Neural progenitor cell (in vitro differentiated cells): Measurements from ENCODE around the gene CRB3. TPM values are rescaled to one million over a fixed set of nuclear protein-coding genes. Genes with fewer than 3 reads are reported as not detected.

Experiments
- DNase-seq: peaks from one replicate; pipeline ENCODE4 v3.0.0-alpha.2; 2016; ENCODE audit warnings: low spot score
- H2AFZ ChIP-seq: fragments of 200-600 bp; sonication (generic); replicated peaks from 2 replicates; pipeline ENCODE4 v1.6.1; 2016; ENCODE audit warnings: antibody characterized with exemption
- H3F3A ChIP-seq: fragments of 200-600 bp; sonication (generic); 2 replicates; pipeline ENCODE4 v1.6.1; 2016; ENCODE audit warnings: antibody characterized with exemption, low read depth
- H3K27ac ChIP-seq: fragments of 200-600 bp; sonication (generic); 2 replicates; pipeline ENCODE4 v1.5.1; 2016; ENCODE audit warnings: mild to moderate bottlenecking
- H3K27me3 ChIP-seq: fragments of 200-600 bp; sonication (generic); 2 replicates; pipeline ENCODE4 v1.6.1; 2016; ENCODE audit warnings: mild to moderate bottlenecking, moderate library complexity
- H3K36me3 ChIP-seq: fragments of 200-600 bp; sonication (generic); 2 replicates; pipeline ENCODE4 v1.5.1; 2016
- H3K4me1 ChIP-seq: fragments of 200-600 bp; sonication (generic); 2 replicates; pipeline ENCODE4 v1.6.1; 2016; ENCODE audit warnings: mixed run types
- H3K4me2 ChIP-seq: fragments of 200-600 bp; sonication (generic); 2 replicates; pipeline ENCODE4 v1.6.1; 2016
- H3K4me3 ChIP-seq: fragments of 200-600 bp; sonication (generic); 2 replicates; pipeline ENCODE4 v1.5.1; 2016
- H3K79me2 ChIP-seq: fragments of 200-600 bp; sonication (generic); 2 replicates; pipeline ENCODE4 v1.6.1; 2016; ENCODE audit warnings: low read depth
- H3K9ac ChIP-seq: fragments of 200-600 bp; sonication (generic); 2 replicates; pipeline ENCODE4 v1.6.1; 2016
- H3K9me3 ChIP-seq: fragments of 200-600 bp; sonication (generic); 2 replicates; pipeline ENCODE4 v1.5.1; 2016; ENCODE audit warnings: low read depth
- H4K20me1 ChIP-seq: fragments of 200-600 bp; sonication (generic); 2 replicates; pipeline ENCODE4 v1.6.1; 2016; ENCODE audit warnings: low read depth
- H3K27ac Mint-ChIP-seq: 3 replicates; pipeline ENCODE4 v1.8.0; 2021; ENCODE audit warnings: mixed read lengths
- H3K27me3 Mint-ChIP-seq: 2 replicates; pipeline ENCODE4 v1.8.0; 2022; ENCODE audit warnings: low read depth, mild to moderate bottlenecking, inconsistent platforms, moderate library complexity, mixed read lengths; ENCODE audit not compliant: insufficient read depth
- H3K36me3 Mint-ChIP-seq: 3 replicates; pipeline ENCODE4 v1.8.0; 2021; ENCODE audit warnings: mixed read lengths
- H3K4me1 Mint-ChIP-seq: 3 replicates; pipeline ENCODE4 v1.8.0; 2021; ENCODE audit warnings: mixed read lengths
- H3K4me3 Mint-ChIP-seq: 3 replicates; pipeline ENCODE4 v1.8.0; 2021; ENCODE audit warnings: mild to moderate bottlenecking, moderate library complexity, mixed read lengths
- H3K9me3 Mint-ChIP-seq: 3 replicates; pipeline ENCODE4 v1.8.0; 2020; ENCODE audit warnings: mixed read lengths
- CTCF ChIP-seq: fragments of 200-600 bp; sonication (generic); IDR thresholded peaks from 2 replicates; pipeline ENCODE4 v1.5.1; 2017; ENCODE audit warnings: antibody characterized with exemption, mild to moderate bottlenecking
- EZH2 ChIP-seq: fragments of 200-600 bp; sonication (generic); IDR thresholded peaks from 2 replicates; pipeline ENCODE4 v1.6.1; 2017; ENCODE audit warnings: antibody characterized with exemption, mild to moderate bottlenecking, moderate library complexity
- EZH2phosphoT487 ChIP-seq: fragments of 200-600 bp; sonication (generic); IDR thresholded peaks from 2 replicates; pipeline ENCODE4 v1.6.1; 2017; ENCODE audit warnings: antibody characterized with exemption
- total RNA-seq: library from RNA; depleted of rRNA; stranded (reverse); fragments of >200 nt; gene quantifications from 2 replicates; pipeline ENCODE4 v1.2.3, GENCODE V29; 2015; ENCODE audit warnings: low replicate concordance

Gene CRB3
- total RNA-seq, 1 donor from 2014 or later, result 1.3 TPM

GRCh38 chr19:6452223-6452614 is 11.9 kb upstream of the CRB3 start:
- no peaks in the 10 kb centered on the region for H3K9me3 ChIP-seq
- no peaks in the 10 kb centered on the region for H3K4me1 ChIP-seq
- H3K36me3 ChIP-seq, result no peaks in the 10 kb centered on the region
- DNase-seq, result no peak
- Mint-ChIP-seq H3K27me3 (no peaks in the 10 kb centered on the region), H3K36me3 (peaks cover 43% of the 10 kb centered on the region), H3K4me3 (no peak overlapping the region), H3K4me1 (no peaks in the 10 kb centered on the region), H3K9me3 (peaks cover 12% of the 10 kb centered on the region), H3K27ac (no peak overlapping the region)
- H3F3A ChIP-seq, result no peaks in the 10 kb centered on the region
- no peaks in the 10 kb centered on the region for H4K20me1 ChIP-seq
- H3K4me2 ChIP-seq, result no peak overlapping the region
- TF ChIP-seq EZH2phosphoT487 (no peak), CTCF (no peak), EZH2 (no peak)
- no peak overlapping the region for H3K27ac ChIP-seq
- H3K4me3 ChIP-seq, result no peak overlapping the region
- H2AFZ ChIP-seq, result no peak overlapping the region
- no peaks in the 10 kb centered on the region for H3K27me3 ChIP-seq
- no peak overlapping the region for H3K9ac ChIP-seq
- no peaks in the 10 kb centered on the region for H3K79me2 ChIP-seq

GRCh38 chr19:6452899-6453298 is 11.2 kb upstream of the CRB3 start:
- no peaks in the 10 kb centered on the region for H3K79me2 ChIP-seq
- no peaks in the 10 kb centered on the region for H3K4me1 Mint-ChIP-seq
- no peaks in the 10 kb centered on the region for H3K27me3 Mint-ChIP-seq
- H3K36me3 Mint-ChIP-seq, result peaks cover 43% of the 10 kb centered on the region
- no peaks in the 10 kb centered on the region for H3K36me3 ChIP-seq
- H2AFZ ChIP-seq, result no peak overlapping the region
- H3K4me1 ChIP-seq, result no peaks in the 10 kb centered on the region
- no peaks in the 10 kb centered on the region for H3F3A ChIP-seq
- no peak overlapping the region for H3K4me2 ChIP-seq
- H3K4me3 Mint-ChIP-seq, result no peak overlapping the region
- H3K27me3 ChIP-seq, result no peaks in the 10 kb centered on the region
- peaks cover 12% of the 10 kb centered on the region for H3K9me3 Mint-ChIP-seq
- H3K27ac ChIP-seq, result no peak overlapping the region
- no peak overlapping the region for H3K27ac Mint-ChIP-seq
- H3K9ac ChIP-seq, result no peak overlapping the region
- no peak overlapping the region for H3K4me3 ChIP-seq
- no peaks in the 10 kb centered on the region for H4K20me1 ChIP-seq
- no peak for TF ChIP-seq EZH2phosphoT487
- no peak for TF ChIP-seq CTCF
- TF ChIP-seq EZH2, result no peak
- DNase-seq, result no peak
- no peaks in the 10 kb centered on the region for H3K9me3 ChIP-seq

- H3K4me3 ChIP-seq, result no peak overlapping the region
- Mint-ChIP-seq H3K27ac (no peak overlapping the region), H3K4me3 (no peak overlapping the region), H3K9me3 (peaks cover 12% of the 10 kb centered on the region), H3K27me3 (peaks cover 3% of the 10 kb centered on the region), H3K4me1 (peaks cover 10% of the 10 kb centered on the region), H3K36me3 (peaks cover 45% of the 10 kb centered on the region)
- no peaks in the 10 kb centered on the region for H3K79me2 ChIP-seq
- peaks cover 7% of the 10 kb centered on the region for H3K27me3 ChIP-seq
- no peak overlapping the region for H3K27ac ChIP-seq
- H2AFZ ChIP-seq, result no peak overlapping the region
- H3K36me3 ChIP-seq, result no peaks in the 10 kb centered on the region
- H3K9ac ChIP-seq, result no peak overlapping the region
- no peaks in the 10 kb centered on the region for H4K20me1 ChIP-seq
- no peaks in the 10 kb centered on the region for H3K4me1 ChIP-seq
- TF ChIP-seq EZH2phosphoT487 (no peak), EZH2 (no peak), CTCF (no peak)
- no peak overlapping the region for H3K4me2 ChIP-seq
- no peak for DNase-seq
- no peaks in the 10 kb centered on the region for H3F3A ChIP-seq
- no peaks in the 10 kb centered on the region for H3K9me3 ChIP-seq
Measured at GRCh38 chr19:6453951-6454565, 10.0 kb upstream of the CRB3 start.
